Panc1 (cell line): ENCODE measurements around the gene DEAF1. TPM values are rescaled to one million over a fixed set of nuclear protein-coding genes. Genes with fewer than 3 reads are reported as not detected.

ENCODE experiments used
- ATAC-seq: fragments of 200-7000 bp; cut with Tn5 transposase; 2 replicates; pipeline ENCODE4 v1.9.1; 2020; ENCODE audit warnings: mild to moderate bottlenecking, moderate library complexity
- BruUV-seq: library from RNA; stranded (reverse); fragments of 400-500 nt; replicated peaks from 2 replicates; lab custom pipeline; 2021; lab: Mats Ljungman, UMichigan
- CTCF ChIA-PET: fragments of 300-600 bp; sonication (Branson Sonifier 250); formaldehyde crosslinking; loops from one replicate; lab custom pipeline; 2022; ENCODE audit warnings: antibody characterized with exemption; lab: Charles Lee
- POLR2A ChIA-PET: fragments of 300-600 bp; sonication (Branson Sonifier 250); formaldehyde crosslinking; loops from one replicate; lab custom pipeline; 2022; ENCODE audit warnings: antibody characterized with exemption; lab: Charles Lee
- DNase-seq: peaks from one replicate; pipeline ENCODE4 v3.0.0-alpha.2; 2010; ENCODE audit warnings: low read depth, low spot score
- H3K27ac ChIP-seq: 2 replicates; pipeline ENCODE4 v1.5.1; 2011; ENCODE audit warnings: mild to moderate bottlenecking, low read length, inconsistent platforms
- H3K27me3 ChIP-seq: fragments of 200-500 bp; sonication (Bioruptor generic); 2 replicates; pipeline ENCODE4 v1.6.0; 2014; ENCODE audit warnings: low read length, inconsistent platforms; ENCODE audit not compliant: control insufficient read depth, insufficient read depth
- H3K36me3 ChIP-seq: fragments of 200-500 bp; sonication (Bioruptor generic); 2 replicates; pipeline ENCODE4 v1.5.1; 2014; ENCODE audit warnings: inconsistent platforms, mild to moderate bottlenecking, low read length, moderate library complexity; ENCODE audit not compliant: control insufficient read depth, insufficient read depth
- H3K4me1 ChIP-seq: 2 replicates; pipeline ENCODE4 v1.5.1; 2011; ENCODE audit warnings: inconsistent platforms, mild to moderate bottlenecking, low read length, moderate library complexity; ENCODE audit not compliant: control insufficient read depth, insufficient read depth
- H3K4me3 ChIP-seq, 2 experiments: 2 replicates each; pipeline ENCODE4 v1.5.1; 2011 to 2012; ENCODE audit warnings: low read depth in 2 of 2, low read length in 2 of 2, mild to moderate bottlenecking in 2 of 2, inconsistent platforms in 1 of 2, moderate library complexity in 1 of 2
- H3K9me3 ChIP-seq: fragments of 200-500 bp; sonication (Bioruptor generic); 2 replicates; pipeline ENCODE4 v1.5.1; 2014; ENCODE audit warnings: low read depth, mild to moderate bottlenecking, inconsistent platforms, low read length, moderate library complexity; ENCODE audit not compliant: control insufficient read depth, insufficient read depth
- POLR2AphosphoS5 ChIP-seq: IDR thresholded peaks from 2 replicates; pipeline ENCODE4 v1.6.1; 2012; ENCODE audit warnings: mild to moderate bottlenecking, low read depth, low read length, moderate library complexity
- SIN3A ChIP-seq: IDR thresholded peaks from 2 replicates; pipeline ENCODE4 v1.6.1; 2012; ENCODE audit warnings: low read depth, mild to moderate bottlenecking, low read length, moderate library complexity, borderline replicate concordance; ENCODE audit not compliant: insufficient read depth
- TCF7L2 ChIP-seq: IDR thresholded peaks from 2 replicates; pipeline ENCODE4 v1.6.1; 2011; ENCODE audit warnings: mild to moderate bottlenecking, low read depth, low read length, inconsistent platforms
- in situ Hi-C: cut with HindIII; loops from 2 replicates; pipeline ENCODE4 v1.10.0; 2016; ENCODE audit warnings: low sequenced_read_pairs, low pct_unique_long_range_greater_than_20kb
- intact Hi-C: fragments of 100-400 bp; cut with micrococcal nuclease; formaldehyde crosslinking; loops from one replicate; pipeline ENCODE4 v1.10.0; 2022; ENCODE audit not compliant: unreplicated experiment
- total RNA-seq: library from RNA; stranded (reverse); gene quantifications from one replicate; pipeline ENCODE4 v1.2.1, GENCODE V29; 2021; ENCODE audit not compliant: unreplicated experiment
- TF ChIP-seq, protein P1 (sequence below), 2 experiments: IDR thresholded peaks; 2 replicates each; pipeline ENCODE4 v1.6.1; 2011 to 2012; ENCODE audit warnings: low read depth in 2 of 2, control low read depth in 1 of 2, low read length in 1 of 2, mild to moderate bottlenecking in 1 of 2, moderate library complexity in 1 of 2; ENCODE audit not compliant: insufficient read depth in 1 of 2
- TF ChIP-seq, protein P2 (sequence below): fragments of 450-650 bp; IDR thresholded peaks from 2 replicates; pipeline ENCODE4 v1.5.1; 2017; ENCODE audit warnings: mild to moderate bottlenecking

The DEAF1 gene
- total RNA-seq, 1 experiment from 2014 or later: 105 TPM

DNA sequence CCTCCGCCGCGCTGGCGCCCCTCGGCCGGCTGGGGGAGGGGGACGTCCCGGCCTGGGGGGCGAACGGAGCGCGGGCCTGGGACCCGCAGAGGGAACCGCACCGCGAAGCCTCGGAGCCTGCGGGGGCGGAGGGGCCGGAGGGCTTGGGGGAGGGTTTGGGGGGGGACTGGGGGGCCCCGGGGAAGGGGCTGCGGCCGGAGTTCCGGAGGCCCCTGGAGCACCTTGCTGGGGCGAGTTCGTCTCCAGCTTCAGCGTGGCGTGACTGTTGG lies 67.8 kb downstream of the DEAF1 start:
- H3K36me3 ChIP-seq: no peaks in the 10 kb centered on the region
- ATAC-seq (no peak), DNase-seq (no peak)
- H3K4me1 ChIP-seq: peaks cover 11% of the 10 kb centered on the region
- H3K27me3 ChIP-seq: no peaks in the 10 kb centered on the region
- POLR2A ChIA-PET: no interaction called here
- in situ Hi-C loops: no loop called here
- intact Hi-C loops: no loop called here
- H3K9me3 ChIP-seq: no peaks in the 10 kb centered on the region
- TF ChIP-seq, protein P1, sequence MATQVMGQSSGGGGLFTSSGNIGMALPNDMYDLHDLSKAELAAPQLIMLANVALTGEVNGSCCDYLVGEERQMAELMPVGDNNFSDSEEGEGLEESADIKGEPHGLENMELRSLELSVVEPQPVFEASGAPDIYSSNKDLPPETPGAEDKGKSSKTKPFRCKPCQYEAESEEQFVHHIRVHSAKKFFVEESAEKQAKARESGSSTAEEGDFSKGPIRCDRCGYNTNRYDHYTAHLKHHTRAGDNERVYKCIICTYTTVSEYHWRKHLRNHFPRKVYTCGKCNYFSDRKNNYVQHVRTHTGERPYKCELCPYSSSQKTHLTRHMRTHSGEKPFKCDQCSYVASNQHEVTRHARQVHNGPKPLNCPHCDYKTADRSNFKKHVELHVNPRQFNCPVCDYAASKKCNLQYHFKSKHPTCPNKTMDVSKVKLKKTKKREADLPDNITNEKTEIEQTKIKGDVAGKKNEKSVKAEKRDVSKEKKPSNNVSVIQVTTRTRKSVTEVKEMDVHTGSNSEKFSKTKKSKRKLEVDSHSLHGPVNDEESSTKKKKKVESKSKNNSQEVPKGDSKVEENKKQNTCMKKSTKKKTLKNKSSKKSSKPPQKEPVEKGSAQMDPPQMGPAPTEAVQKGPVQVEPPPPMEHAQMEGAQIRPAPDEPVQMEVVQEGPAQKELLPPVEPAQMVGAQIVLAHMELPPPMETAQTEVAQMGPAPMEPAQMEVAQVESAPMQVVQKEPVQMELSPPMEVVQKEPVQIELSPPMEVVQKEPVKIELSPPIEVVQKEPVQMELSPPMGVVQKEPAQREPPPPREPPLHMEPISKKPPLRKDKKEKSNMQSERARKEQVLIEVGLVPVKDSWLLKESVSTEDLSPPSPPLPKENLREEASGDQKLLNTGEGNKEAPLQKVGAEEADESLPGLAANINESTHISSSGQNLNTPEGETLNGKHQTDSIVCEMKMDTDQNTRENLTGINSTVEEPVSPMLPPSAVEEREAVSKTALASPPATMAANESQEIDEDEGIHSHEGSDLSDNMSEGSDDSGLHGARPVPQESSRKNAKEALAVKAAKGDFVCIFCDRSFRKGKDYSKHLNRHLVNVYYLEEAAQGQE (IDR thresholded peaks at IDR 0.05; ENCODE audit: insufficient read depth in 1 of 2, low read depth in 2 of 2, low read length in 1 of 2): no peak
- TF ChIP-seq, protein P2, sequence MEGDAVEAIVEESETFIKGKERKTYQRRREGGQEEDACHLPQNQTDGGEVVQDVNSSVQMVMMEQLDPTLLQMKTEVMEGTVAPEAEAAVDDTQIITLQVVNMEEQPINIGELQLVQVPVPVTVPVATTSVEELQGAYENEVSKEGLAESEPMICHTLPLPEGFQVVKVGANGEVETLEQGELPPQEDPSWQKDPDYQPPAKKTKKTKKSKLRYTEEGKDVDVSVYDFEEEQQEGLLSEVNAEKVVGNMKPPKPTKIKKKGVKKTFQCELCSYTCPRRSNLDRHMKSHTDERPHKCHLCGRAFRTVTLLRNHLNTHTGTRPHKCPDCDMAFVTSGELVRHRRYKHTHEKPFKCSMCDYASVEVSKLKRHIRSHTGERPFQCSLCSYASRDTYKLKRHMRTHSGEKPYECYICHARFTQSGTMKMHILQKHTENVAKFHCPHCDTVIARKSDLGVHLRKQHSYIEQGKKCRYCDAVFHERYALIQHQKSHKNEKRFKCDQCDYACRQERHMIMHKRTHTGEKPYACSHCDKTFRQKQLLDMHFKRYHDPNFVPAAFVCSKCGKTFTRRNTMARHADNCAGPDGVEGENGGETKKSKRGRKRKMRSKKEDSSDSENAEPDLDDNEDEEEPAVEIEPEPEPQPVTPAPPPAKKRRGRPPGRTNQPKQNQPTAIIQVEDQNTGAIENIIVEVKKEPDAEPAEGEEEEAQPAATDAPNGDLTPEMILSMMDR: no peak
- TF ChIP-seq SIN3A (no peak), TCF7L2 (no peak), POLR2AphosphoS5 (no peak)
- no peak overlapping the region for H3K4me3 ChIP-seq
- no TSS peak for BruUV-seq
- CTCF ChIA-PET: no interaction called here
- H3K27ac ChIP-seq: no peak overlapping the region

DNA sequence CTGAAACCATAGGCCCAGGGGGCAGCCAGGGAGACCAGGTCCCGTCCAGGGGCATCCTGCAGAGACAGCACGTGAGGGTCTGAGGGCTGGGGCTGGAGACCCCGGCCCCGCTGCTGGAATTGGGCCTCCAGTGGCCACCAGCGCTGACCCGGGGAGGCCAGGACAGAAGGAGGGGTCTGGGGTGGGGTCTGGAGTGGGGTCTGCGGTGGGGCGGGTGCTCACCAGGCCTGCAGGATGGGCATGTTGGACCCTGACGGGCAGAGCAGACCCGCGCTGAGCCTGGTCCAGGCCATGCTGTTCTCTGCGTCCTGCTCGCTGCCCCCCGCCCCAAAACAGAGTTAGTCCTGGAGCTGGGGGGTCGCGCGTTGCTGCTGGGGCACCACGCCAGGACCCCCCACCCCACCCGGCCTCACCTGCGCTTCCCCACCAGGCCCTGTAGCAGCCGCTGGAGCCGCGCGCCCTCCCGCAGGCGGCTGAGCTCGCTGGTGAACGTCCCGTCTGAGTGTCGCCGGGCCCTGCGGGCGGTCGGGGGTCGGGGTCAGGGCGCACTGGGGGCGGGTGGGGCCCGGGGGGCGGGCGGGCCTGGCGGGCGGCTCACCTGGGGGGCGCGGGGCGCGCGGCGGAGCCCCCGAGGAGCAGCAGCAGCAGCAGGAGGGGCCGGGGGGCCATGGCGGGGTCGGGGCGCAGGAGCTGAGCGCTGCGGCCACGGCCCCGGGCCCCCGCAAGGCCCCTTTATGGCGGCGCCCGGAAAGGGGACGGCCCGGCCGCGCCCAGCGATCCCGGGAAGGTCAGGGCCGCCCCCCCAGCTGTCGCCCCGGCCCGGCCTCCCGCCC lies 68.3 kb downstream of the DEAF1 start, which contains the start of gene SCT:
SCT (minus strand) TSS at position 707 of the 833 bp plus-strand sequence; CDS start at position 669, 38 bp downstream.
- Histone ChIP-seq H3K9me3 (no peaks in the 10 kb centered on the region), H3K36me3 (no peaks in the 10 kb centered on the region), H3K4me3 (no peak within 1 kb of the TSS), H3K4me1 (peaks cover 11% of the 10 kb centered on the region), H3K27me3 (no peaks in the 10 kb centered on the region), H3K27ac (no peak within 1 kb of the TSS)
- BruUV-seq: no TSS peak
- in situ Hi-C loops: no loop called here
- ChIA-PET CTCF (no interaction called here), POLR2A (no interaction called here)
- intact Hi-C loops: no loop called here
- TF ChIP-seq, protein P1 (IDR thresholded peaks at IDR 0.05; ENCODE audit: insufficient read depth in 1 of 2, low read depth in 2 of 2, low read length in 1 of 2): no peak
- DNase-seq: no peak
- no peak for ATAC-seq
